Measurements from ENCODE around the gene NMT1.
"Not testable (repeated sequence)": the region's sequence is repeated elsewhere in the genome, so short reads cannot be mapped to it uniquely, and the experiment has no call there.

NMT1 gene

GRCh38 chr17:45119964-45120363 is 58.8 kb downstream of the NMT1 start:
- no peak for DNase-seq (ENCODE audit: low read depth, low spot score)

GRCh38 chr17:45120558-45120957 is 59.4 kb downstream of the NMT1 start:
- no peak for DNase-seq (ENCODE audit: low read depth, low spot score)

- DNase-seq (ENCODE audit: low read depth, low spot score): no peak
These were observed 59.9 kb downstream of the NMT1 start for GRCh38 chr17:45121055-45121454.

DNA sequence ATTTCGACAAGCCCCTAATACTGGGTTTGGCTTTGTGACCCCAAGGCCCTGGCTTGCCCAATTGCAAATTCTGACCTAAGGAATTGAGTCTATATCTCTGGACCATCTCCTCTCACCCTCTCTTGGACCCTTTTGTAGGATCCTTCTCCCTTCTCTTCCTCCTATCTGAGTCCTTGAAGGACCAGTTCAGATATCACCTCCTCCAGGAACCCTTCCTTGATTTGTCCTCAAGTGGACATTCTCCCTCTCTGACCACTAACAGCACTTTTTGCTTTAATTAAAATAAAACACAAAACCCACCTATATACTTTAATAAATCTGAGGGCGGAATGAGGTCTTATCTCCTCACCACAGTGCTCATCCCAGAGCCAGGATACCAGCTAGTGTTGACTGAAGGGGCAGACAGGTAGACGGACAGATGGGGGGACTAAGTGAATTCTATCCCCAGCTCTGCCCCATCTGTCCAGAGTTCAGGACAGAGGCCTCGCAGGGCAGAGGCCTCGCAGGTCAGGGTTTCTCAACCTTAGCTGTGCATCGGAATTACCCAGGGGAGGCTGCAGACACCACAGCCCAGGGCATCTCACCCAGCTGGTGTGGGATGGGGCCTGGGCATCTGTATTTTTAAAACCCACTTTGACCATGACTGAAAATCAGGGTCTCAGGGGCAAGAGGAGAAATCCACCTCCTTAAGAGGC is 62.1 kb downstream of the NMT1 start:
- DNase-seq (ENCODE audit: low read depth, low spot score): no peak

- no peak for DNase-seq (ENCODE audit: low read depth, low spot score)
These were observed 63.0 kb downstream of the NMT1 start for GRCh38 chr17:45123930-45124796.

DNA sequence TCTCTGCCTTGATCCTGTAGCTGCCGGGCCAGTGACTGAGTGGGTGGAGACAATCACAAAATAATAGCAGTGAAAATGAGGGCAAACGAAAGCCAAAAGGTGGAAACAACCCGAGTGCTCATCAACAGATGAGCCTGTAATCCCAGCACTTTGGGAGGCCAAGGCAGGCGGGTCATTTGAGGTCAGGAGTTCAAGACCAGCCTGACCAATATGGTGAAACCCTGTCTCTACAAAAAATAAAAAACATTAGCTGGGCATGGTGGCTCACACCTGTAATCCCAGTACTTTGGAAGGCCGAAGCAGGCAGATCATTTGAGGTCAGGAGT is 63.6 kb downstream of the NMT1 start:
- DNase-seq (ENCODE audit: low read depth, low spot score): not testable (repeated sequence)

DNA sequence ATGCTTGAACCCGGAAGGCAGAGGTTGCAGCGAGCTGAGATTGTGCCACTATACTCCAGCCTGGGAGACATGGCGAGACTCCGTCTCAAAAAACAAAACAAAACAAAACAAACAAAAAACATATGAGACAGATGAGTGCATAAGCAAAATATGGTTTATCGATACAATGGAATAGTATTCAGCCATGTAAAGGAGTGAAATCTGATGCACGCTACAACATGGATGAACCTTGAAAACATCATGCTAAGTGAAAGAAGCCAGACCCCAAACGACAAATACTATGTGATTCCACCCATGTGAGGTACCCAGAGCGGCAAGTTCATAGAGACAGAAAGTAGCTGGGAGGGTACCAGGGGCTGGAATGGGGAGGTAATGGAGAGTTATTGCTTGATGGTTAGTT is 64.4 kb downstream of the NMT1 start:
- DNase-seq (ENCODE audit: low read depth, low spot score): no peak

DNA sequence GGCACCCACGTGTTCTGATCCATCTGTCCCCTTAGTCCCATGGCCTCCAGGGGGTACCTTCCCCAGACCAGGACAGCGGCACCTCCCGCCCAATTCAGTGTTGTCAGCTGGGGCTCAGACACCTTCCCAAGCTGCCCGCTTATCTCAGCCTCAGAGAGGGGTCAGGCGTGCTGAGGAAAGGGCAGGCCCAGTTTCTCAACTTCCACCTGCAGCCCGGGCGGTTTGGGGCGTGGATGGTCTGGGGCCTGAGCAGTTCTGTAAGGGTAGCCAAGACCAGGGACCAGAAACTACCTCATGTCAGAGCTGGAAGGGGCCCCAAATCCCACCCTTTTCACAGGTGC is 66.1 kb downstream of the NMT1 start:
- DNase-seq (ENCODE audit: low read depth, low spot score): no peak

- no peak for DNase-seq (ENCODE audit: low read depth, low spot score)
These were observed 66.6 kb downstream of the NMT1 start for GRCh38 chr17:45127548-45128300.

DNA sequence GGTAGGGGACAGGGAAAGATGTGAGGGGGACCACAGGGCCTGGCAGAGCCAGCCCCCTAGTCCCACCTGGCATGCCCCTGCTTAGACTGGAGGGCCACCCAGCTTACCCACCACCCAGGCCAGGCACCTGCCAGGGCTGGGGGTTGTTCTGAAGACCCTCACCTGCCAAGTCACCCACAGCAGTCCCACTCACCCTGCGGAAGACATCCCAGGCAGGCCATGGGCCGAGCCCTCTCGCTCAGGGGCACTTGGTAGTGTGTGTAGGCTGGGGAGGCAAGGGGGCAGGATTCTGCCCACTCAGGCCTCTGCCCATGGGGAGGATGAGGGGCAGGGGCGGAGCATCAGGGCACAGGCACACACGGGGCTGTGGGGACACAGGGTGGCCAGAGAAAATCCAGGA is 67.2 kb downstream of the NMT1 start:
- DNase-seq (ENCODE audit: low read depth, low spot score): no peak

GRCh38 chr17:45128989-45129388 is 67.9 kb downstream of the NMT1 start:
- no peak for DNase-seq (ENCODE audit: low read depth, low spot score)

DNA sequence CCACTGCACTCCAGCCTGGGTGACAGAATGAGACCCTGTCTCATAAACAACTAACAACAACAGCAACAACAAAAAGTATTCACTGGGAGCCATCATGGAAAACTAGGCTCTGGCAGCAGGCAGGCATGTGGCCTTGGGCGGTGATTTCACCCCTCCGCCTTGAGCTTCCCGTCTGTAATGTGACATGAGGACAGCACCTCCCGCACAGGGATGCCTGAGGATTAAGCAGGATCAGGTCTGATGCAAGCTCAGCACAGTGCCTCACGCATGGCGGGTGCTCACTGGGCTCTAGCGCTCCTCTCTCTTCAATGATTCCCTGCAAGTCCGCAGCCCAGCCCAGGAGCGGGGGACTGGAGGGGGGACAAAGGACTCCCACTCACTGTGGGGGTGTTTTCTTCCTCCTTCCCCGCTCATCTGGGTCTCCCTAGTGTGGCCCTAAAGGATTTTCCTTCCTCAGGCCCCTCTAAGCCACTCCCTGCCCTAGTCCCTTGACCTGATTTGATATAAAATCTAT is 68.4 kb downstream of the NMT1 start:
- no peak for DNase-seq (ENCODE audit: low read depth, low spot score)

- no peak for DNase-seq (ENCODE audit: low read depth, low spot score)
These were observed 69.0 kb downstream of the NMT1 start for GRCh38 chr17:45129940-45130680.

GRCh38 chr17:45130681-45131615 is 69.8 kb downstream of the NMT1 start:
- DNase-seq (ENCODE audit: low read depth, low spot score): no peak

DNA sequence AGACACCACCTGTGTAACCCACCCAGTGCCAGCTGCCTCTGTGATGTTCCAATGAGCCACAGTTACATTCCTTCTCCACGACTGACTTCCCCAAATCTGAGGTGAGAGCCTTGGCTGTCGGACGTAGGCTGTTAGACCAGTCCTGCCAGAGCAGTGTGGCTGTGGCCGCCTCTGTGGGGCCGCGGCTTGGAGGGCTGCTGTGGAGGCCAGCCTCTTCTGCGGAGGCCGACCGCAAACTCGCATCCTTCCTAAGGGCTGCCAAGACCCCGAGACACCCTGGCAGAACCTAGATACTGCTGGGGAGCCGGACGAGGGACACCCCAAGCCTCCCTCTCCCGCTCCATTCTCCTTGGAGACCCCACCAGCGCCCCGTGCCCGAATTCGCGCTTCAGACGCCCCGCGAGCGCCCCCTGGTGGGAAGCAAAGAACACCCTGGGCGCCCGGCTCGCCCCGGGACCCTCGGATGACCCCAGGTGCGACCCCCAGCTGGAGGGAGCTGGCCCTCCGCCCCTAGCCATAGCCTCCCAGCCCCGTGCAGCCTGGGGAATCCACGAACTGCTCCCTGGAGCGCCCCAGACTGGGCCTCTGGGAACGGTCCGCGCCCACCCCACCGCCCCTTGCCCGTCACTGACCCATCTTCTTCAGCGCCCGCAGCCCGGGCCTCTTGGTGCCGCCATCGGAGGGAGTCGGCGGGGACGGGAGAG is 70.7 kb downstream of the NMT1 start:
- no peak for DNase-seq (ENCODE audit: low read depth, low spot score)

DNA sequence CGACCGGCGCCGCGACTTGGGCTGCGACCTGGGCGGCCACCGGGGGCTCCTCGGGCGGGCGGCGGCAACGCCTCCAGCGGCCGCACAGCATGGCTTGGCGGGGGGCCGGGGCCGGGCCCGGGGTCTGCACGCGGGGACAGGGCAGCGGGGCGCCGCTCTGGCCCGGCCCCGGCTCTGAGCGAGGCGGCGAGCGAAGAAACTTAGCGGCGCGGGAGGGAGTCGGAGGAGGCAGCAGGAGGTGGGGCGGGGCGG is 71.1 kb downstream of the NMT1 start, which contains the start of gene PLCD3:
TSS of gene PLCD3 (minus strand) at position 196 of the 252 bp plus-strand sequence. CDS start at position 91, 105 bp downstream.
- DNase-seq (ENCODE audit: low read depth, low spot score): no peak

DNA sequence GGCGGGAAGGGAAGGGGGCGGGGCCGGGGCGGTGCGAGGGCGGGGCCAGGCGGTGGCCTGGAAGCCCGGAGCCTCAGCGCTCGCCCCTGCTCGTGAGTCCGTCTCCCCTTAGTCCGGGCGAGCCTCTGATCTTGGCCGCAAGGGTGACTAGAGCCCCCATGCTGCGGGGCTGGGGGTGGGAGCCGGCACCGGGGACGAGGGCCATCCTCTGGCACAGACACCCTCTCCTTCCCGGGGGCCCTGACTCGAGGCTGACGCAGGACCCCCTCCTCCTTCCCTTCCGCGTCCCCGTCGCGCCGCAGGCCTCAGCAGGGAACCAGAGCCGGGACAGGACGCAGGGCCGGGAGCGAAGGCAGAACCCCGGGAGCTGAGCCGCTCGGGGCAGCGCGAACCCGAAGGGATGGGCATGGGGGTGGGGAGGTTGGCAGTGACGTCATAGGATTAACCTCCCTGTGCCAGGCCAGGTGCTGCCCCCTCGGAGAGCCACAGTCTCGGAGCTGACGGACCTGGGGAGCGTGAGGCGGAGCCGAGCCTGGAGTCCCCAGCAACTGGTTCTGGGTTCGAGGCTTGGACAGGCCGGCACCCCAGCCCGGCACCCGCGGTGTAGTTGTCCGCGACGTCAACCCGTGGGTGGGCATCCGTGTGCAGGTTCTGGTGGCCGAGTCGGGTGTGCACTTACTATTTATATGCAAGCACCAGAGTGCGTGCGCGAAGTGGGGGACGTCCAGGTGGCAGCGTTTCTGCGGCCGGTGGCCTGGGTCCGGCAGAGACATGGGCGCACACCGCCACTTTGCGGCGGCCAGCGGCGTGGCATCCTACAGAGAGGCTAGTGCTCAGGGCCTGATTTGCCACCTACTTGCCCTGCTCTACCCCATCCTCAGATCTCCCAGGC is 71.7 kb downstream of the NMT1 start:
- no peak for DNase-seq (ENCODE audit: low read depth, low spot score)

- DNase-seq (ENCODE audit: low read depth, low spot score): peak; percentile 94
These were observed 74.3 kb downstream of the NMT1 start, which contains the start of gene ACBD4 for GRCh38 chr17:45135192-45135977. TSS of gene ACBD4 (plus strand) at chr17:45135687. CDS start at chr17:45136145, 458 bp downstream.
